GM12801 (cell line): ENCODE data around the gene DAPK2.

Source experiments
- TF ChIP-seq, protein P1 (sequence below): IDR thresholded peaks from one replicate; pipeline ENCODE4 v1.5.1; 2011; ENCODE audit warnings: control low read depth; ENCODE audit not compliant: insufficient read length; ENCODE audit errors: extremely low read depth

The DAPK2 gene

DNA sequence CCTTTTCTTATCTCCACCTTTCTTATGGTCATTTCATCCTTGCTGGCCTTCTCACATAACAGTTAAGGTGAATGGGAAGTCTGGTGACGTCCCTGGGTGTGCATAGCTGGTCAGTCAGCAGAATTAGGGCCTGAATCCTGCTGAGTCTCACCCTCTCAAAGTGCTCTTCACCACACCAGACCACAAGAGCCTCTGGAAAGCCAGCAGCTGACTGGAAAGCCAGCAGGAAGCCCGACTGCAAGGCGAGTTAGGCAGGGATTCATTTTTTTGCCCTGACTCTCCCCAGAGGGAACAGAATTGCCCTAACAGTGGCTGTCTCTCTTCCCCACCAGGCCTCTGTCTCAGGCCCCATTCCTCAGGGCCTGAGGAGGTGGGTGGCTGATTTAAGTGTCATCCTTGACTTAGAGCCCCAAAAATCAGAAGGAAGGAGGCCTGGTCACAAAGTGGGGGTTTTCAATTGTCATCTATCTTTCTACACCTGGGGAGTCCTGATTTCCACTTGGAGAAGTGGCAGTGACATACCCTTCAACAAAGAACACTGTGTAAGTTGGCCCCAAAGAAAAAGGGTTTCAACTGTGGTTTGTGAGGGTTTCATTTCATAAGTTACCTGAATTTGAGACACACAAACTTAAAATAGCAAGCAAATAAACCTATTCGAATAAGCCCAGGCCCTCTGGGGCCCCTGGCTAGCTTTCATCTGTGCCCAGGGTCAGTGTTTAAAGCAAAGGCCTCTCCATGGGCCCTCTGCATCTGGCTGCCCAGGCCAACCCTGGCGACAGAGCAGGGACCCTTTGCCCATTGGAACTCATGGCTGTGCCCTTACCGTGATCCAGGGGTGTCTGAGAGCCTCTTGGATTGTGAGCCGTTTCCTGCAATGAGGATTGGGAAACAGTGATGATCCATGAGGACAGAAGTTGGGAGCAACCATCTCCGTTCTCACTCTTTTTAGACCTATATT lies 122.0 kb downstream of the DAPK2 start:
- TF ChIP-seq, protein P1, sequence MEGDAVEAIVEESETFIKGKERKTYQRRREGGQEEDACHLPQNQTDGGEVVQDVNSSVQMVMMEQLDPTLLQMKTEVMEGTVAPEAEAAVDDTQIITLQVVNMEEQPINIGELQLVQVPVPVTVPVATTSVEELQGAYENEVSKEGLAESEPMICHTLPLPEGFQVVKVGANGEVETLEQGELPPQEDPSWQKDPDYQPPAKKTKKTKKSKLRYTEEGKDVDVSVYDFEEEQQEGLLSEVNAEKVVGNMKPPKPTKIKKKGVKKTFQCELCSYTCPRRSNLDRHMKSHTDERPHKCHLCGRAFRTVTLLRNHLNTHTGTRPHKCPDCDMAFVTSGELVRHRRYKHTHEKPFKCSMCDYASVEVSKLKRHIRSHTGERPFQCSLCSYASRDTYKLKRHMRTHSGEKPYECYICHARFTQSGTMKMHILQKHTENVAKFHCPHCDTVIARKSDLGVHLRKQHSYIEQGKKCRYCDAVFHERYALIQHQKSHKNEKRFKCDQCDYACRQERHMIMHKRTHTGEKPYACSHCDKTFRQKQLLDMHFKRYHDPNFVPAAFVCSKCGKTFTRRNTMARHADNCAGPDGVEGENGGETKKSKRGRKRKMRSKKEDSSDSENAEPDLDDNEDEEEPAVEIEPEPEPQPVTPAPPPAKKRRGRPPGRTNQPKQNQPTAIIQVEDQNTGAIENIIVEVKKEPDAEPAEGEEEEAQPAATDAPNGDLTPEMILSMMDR = no peak

DNA sequence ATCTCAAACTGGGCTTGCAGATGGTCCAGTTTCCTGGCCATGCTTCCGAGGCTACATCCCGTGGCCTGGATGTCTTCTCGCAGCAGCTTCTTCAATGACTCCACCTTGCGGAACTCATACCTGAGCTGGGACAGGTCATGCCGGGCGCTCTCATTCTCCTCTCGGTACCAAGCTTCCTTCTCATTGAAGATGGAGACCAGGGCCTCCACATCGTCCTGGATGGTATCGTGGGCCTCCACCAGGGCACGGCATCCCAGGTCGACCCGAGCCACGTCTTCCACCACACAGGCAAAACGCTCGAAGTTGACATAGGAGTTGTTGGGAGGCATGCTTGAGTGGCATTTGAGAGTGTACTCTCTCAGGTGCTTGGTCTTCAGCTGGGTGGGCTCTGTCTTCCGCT lies 123.4 kb downstream of the DAPK2 start:
- TF ChIP-seq, protein P1 = no peak

DNA sequence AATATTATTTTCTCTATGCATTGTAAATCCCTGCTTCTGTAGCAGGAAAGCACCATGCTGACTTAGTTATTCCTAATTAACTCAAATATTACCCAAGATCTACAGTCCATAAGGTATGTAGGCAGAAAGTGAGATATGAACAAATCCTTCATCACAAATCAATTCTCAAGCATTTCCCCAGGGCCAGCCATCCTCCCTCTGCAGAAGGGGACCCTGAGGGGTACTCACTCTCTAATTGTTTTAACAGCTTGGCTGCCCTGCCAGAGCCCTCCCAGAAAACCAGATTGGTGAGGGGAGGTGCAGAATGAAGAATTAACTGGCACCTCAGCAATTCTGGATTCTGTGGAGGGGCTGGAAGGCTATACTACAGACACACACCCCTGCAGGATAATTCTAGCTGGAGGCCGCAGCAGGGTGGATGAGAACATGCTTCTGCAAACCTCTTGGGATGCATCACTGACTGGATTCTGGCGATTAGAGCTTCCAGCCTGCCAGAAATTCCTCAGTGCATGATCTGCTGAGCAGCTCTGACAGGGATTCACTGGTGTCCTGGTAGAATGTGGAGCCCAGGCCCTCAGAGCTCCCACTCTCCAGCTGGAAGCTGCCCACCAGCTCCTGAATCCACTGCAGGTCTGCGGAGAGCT lies 123.9 kb downstream of the DAPK2 start:
- TF ChIP-seq, protein P1 = no peak

DNA sequence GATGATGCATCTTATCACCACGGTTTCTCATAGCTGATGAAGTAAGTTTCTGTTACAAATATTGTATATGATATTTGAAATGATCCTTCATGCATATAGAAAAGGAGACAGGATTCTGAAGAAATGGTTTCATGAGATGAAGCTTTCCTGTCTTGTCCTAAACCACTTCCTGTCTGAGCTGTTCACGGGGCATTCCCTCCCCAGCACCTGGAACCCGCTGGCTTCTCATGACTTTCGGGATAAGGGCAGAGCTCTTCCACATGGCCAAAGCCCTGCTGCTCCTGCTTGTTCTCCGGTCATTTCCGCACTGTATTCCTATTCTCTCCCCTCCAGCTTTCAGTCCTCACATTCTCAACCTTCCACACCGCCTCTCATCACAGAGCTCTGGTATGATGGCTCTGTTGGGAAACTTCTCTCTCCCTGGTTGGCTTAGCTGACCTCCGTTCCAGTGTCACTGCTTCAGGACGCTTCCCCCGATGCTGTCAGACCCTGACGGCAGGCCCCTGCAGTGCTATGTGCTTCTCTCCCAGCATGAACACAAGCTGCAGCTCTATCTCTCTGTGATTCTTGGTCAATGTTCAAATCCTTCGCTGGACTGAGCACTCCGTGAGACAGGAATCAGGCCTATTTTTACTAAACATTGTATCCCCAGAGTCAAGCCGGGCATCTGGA lies 125.6 kb downstream of the DAPK2 start:
- TF ChIP-seq, protein P1 = no peak

DNA sequence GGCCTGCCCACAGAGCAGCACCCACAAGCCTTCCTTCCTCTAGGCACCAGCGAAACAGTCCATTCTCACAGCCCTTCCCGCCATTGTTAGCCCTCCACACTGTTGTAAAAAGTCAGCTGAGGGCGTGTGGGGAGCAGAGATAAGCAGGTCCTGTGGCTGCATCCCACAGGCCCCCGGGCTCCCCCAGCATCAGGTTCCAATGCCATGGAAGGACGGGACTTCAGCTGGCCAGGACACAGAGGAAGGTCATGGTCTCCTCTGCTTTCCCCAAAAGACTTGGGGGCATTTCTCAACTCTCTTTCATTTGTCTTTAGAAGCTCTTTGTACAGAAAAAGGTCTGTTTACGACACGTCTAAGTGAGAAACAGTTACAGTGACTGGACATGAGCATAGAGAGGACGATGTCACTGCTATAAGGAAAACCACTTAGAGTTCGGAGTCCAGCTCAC lies 127.4 kb downstream of the DAPK2 start:
- TF ChIP-seq, protein P1 = no peak

DNA sequence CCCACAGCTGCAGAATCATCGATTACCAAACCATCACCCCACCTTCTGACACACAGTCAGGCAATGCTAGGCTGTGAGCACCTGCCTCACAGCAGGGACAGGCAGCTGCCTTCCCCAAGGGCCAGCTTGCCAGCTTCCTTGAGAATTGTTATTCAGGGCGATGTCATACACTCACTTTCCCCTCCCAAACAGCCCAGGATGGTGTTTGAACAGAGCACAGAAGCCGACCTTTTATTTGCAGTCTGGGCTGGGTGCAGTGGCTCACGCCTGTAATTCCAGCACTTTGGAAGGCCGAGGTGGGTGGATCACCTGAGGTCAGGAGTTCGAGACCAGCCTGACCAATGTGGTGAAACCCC lies 128.0 kb downstream of the DAPK2 start:
- TF ChIP-seq, protein P1 = no peak
